Measurements from ENCODE around the gene TMEM184B.

TMEM184B gene

DNA sequence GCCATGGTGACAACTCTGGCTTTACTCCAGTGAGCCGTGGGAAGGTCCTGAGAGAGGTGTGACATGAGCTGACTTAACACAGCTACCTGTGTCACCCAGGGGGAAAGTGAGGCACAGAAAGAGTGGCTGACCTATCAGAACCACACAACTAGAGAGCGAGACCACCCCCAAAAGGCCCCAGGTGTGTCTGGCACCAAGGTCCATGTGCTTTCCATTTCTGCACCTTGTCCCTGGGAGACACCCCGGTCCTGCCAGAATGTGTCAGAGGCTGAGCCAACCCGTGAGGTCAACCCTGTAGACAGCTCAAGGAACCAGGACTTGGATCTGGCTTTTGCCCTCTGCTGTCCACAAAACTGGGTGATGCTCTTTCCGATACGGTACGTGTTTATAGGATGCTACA lies 61.3 kb downstream of the TMEM184B start:
- H3K4me2 ChIP-seq (ENCODE audit: low read length), result no peak overlapping the region
- H3K4me3 ChIP-seq (ENCODE audit: low read length), result no peak overlapping the region
- H3K27ac ChIP-seq (ENCODE audit: low read depth, low read length), result no peak overlapping the region
- H3K9me3 ChIP-seq (ENCODE audit: control insufficient read depth, insufficient read depth, low read length), result no peaks in the 10 kb centered on the region
- no peaks in the 10 kb centered on the region for H3K79me2 ChIP-seq (ENCODE audit: control insufficient read depth, low read length)
- no peaks in the 10 kb centered on the region; the same call in 1 of the 2 replicates for H3F3A ChIP-seq (ENCODE audit: control insufficient read depth, insufficient read depth)
- H3K36me3 ChIP-seq (ENCODE audit: control insufficient read depth, low read length), result no peaks in the 10 kb centered on the region
- H3K4me1 ChIP-seq (ENCODE audit: control insufficient read depth, low read length), result no peaks in the 10 kb centered on the region
- H3K27me3 ChIP-seq (ENCODE audit: control insufficient read depth, low read length), result no peaks in the 10 kb centered on the region
- TF ChIP-seq, protein P1, sequence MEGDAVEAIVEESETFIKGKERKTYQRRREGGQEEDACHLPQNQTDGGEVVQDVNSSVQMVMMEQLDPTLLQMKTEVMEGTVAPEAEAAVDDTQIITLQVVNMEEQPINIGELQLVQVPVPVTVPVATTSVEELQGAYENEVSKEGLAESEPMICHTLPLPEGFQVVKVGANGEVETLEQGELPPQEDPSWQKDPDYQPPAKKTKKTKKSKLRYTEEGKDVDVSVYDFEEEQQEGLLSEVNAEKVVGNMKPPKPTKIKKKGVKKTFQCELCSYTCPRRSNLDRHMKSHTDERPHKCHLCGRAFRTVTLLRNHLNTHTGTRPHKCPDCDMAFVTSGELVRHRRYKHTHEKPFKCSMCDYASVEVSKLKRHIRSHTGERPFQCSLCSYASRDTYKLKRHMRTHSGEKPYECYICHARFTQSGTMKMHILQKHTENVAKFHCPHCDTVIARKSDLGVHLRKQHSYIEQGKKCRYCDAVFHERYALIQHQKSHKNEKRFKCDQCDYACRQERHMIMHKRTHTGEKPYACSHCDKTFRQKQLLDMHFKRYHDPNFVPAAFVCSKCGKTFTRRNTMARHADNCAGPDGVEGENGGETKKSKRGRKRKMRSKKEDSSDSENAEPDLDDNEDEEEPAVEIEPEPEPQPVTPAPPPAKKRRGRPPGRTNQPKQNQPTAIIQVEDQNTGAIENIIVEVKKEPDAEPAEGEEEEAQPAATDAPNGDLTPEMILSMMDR (IDR thresholded peaks at IDR 0.05; ENCODE audit: low read depth, low read length, poor library complexity, severe bottlenecking), result no peak
- no peak for TF ChIP-seq EZH2phosphoT487 (IDR thresholded peaks at IDR 0.05; ENCODE audit: borderline replicate concordance, low read length)
- no peaks in the 10 kb centered on the region for H3K9me2 ChIP-seq (replicated peaks; ENCODE audit: control insufficient read depth, low read length)
- no peaks in the 10 kb centered on the region for H4K20me1 ChIP-seq (ENCODE audit: control insufficient read depth, insufficient read depth, low read depth, low read length)

DNA sequence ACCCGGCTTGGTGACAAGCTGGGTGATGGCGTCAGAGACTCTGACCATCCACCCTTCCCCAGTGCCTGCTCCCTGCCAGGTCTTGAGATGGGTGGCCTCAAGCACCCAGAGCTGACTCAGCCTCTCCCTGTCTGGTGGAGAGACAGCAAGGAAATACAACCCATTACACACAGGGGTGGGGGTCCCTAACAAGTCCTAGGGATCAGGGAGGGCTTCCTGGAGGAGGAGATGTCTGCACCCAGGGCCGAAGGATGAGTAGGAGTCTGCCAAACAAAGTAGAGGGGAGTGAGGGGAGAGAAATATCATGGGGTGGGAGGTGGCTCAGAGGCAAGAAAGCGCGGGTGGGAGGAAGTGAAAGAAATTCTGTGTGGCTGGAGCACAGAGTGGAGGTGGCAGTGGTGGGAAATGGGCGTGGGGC lies 64.2 kb downstream of the TMEM184B start:
- H4K20me1 ChIP-seq (ENCODE audit: control insufficient read depth, insufficient read depth, low read depth, low read length), result peaks cover 7% of the 10 kb centered on the region; the same call in 1 of the 2 replicates
- no peaks in the 10 kb centered on the region for H3K36me3 ChIP-seq (ENCODE audit: control insufficient read depth, low read length)
- H3K4me1 ChIP-seq (ENCODE audit: control insufficient read depth, low read length), result peaks cover 18% of the 10 kb centered on the region
- TF ChIP-seq, protein P1 (IDR thresholded peaks at IDR 0.05; ENCODE audit: low read depth, low read length, poor library complexity, severe bottlenecking), result no peak
- no peak for TF ChIP-seq EZH2phosphoT487 (IDR thresholded peaks at IDR 0.05; ENCODE audit: borderline replicate concordance, low read length)
- H3K9me3 ChIP-seq (ENCODE audit: control insufficient read depth, insufficient read depth, low read length), result no peaks in the 10 kb centered on the region
- no peaks in the 10 kb centered on the region for H3K27me3 ChIP-seq (ENCODE audit: control insufficient read depth, low read length)
- no peak overlapping the region for H3K4me3 ChIP-seq (ENCODE audit: low read length)
- no peak overlapping the region for H3K27ac ChIP-seq (ENCODE audit: low read depth, low read length)
- no peaks in the 10 kb centered on the region; the same call in 1 of the 2 replicates for H3F3A ChIP-seq (ENCODE audit: control insufficient read depth, insufficient read depth)
- H3K4me2 ChIP-seq (ENCODE audit: low read length), result no peak overlapping the region
- H3K9me2 ChIP-seq (replicated peaks; ENCODE audit: control insufficient read depth, low read length), result no peaks in the 10 kb centered on the region
- no peaks in the 10 kb centered on the region for H3K79me2 ChIP-seq (ENCODE audit: control insufficient read depth, low read length)

DNA sequence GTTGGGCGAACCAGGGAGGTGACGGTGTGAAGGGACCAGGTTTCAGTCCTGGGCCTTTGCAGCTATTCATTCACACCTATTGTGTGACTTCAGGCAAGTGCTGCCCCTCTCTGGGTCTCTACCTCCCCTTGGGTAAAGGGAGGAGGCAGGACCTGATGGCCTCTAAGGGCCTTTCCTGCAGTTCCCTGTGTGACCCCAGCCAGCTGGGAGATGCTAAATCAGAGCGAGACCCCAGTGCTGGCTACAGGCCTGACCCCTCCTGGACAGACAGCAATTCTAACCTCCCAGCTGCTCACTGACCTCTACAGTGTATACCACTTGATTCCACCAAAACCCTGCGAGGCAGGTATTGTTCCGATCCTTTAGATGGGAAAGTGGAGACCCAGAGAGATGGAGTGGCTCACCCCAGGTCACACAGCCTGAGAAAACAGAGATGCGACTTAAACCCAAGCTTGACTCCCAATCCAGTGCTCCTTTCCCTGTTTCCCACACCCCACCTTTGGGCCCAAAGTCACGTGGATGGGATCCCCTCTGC lies 64.8 kb downstream of the TMEM184B start:
- Histone ChIP-seq H3K4me3 (ENCODE audit: low read length) (no peak overlapping the region), H3F3A (ENCODE audit: control insufficient read depth, insufficient read depth) (no peaks in the 10 kb centered on the region; the same call in 1 of the 2 replicates), H3K9me3 (ENCODE audit: control insufficient read depth, insufficient read depth, low read length) (no peaks in the 10 kb centered on the region), H3K9me2 (replicated peaks; ENCODE audit: control insufficient read depth, low read length) (no peaks in the 10 kb centered on the region), H3K4me1 (ENCODE audit: control insufficient read depth, low read length) (peaks cover 24% of the 10 kb centered on the region), H3K27me3 (ENCODE audit: control insufficient read depth, low read length) (no peaks in the 10 kb centered on the region), H3K4me2 (ENCODE audit: low read length) (no peak overlapping the region), H4K20me1 (ENCODE audit: control insufficient read depth, insufficient read depth, low read depth, low read length) (peaks cover 9% of the 10 kb centered on the region; the same call in 1 of the 2 replicates), H3K27ac (ENCODE audit: low read depth, low read length) (no peak overlapping the region), H3K79me2 (ENCODE audit: control insufficient read depth, low read length) (no peaks in the 10 kb centered on the region), H3K36me3 (ENCODE audit: control insufficient read depth, low read length) (no peaks in the 10 kb centered on the region)
- no peak for TF ChIP-seq EZH2phosphoT487 (IDR thresholded peaks at IDR 0.05; ENCODE audit: borderline replicate concordance, low read length)
- TF ChIP-seq, protein P1 (IDR thresholded peaks at IDR 0.05; ENCODE audit: low read depth, low read length, poor library complexity, severe bottlenecking), result no peak
